H9 (cell line): ENCODE data around the gene ZNF234. TPM values are rescaled to one million over a fixed set of nuclear protein-coding genes. Genes with fewer than 3 reads are reported as not detected.

Source experiments
- DNase-seq: peaks from one replicate; pipeline ENCODE4 v3.0.0-alpha.2; 2017
- H2AFZ ChIP-seq: one replicate; pipeline ENCODE4 v1.6.1; 2013; ENCODE audit warnings: mild to moderate bottlenecking, low read length, control low read depth, moderate library complexity
- H2AK5ac ChIP-seq: 2 replicates; pipeline ENCODE4 v1.6.1; 2013; ENCODE audit warnings: low read length, control low read depth, mixed read lengths; ENCODE audit not compliant: insufficient read length
- H2BK120ac ChIP-seq: one replicate; pipeline ENCODE4 v1.6.1; 2013; ENCODE audit warnings: low read depth, mild to moderate bottlenecking, low read length, control low read depth, inconsistent platforms; ENCODE audit not compliant: poor library complexity, severe bottlenecking
- H2BK12ac ChIP-seq: 2 replicates; pipeline ENCODE4 v1.6.1; 2013; ENCODE audit warnings: low read length, control low read depth, mixed read lengths, low read depth; ENCODE audit not compliant: insufficient read length
- H2BK15ac ChIP-seq: 2 replicates; pipeline ENCODE4 v1.6.1; 2013; ENCODE audit warnings: low read depth, low read length, control low read depth
- H2BK20ac ChIP-seq: one replicate; pipeline ENCODE4 v1.6.1; 2013; ENCODE audit warnings: low read depth, mild to moderate bottlenecking, low read length, control low read depth, inconsistent platforms; ENCODE audit not compliant: poor library complexity, severe bottlenecking
- H2BK5ac ChIP-seq: 2 replicates; pipeline ENCODE4 v1.6.1; 2013; ENCODE audit warnings: low read length, control low read depth, mixed read lengths; ENCODE audit not compliant: insufficient read length
- H3K14ac ChIP-seq: 2 replicates; pipeline ENCODE4 v1.6.1; 2013; ENCODE audit warnings: low read length, control low read depth; ENCODE audit not compliant: insufficient read depth
- H3K18ac ChIP-seq: 2 replicates; pipeline ENCODE4 v1.6.1; 2013; ENCODE audit warnings: low read depth, mild to moderate bottlenecking, mixed read lengths, low read length, control low read depth; ENCODE audit not compliant: insufficient read length
- H3K23ac ChIP-seq: 2 replicates; pipeline ENCODE4 v1.6.1; 2013; ENCODE audit warnings: low read length, control low read depth, mixed read lengths, low read depth; ENCODE audit not compliant: insufficient read length
- H3K23me2 ChIP-seq: 2 replicates; pipeline ENCODE4 v1.6.1; 2013; ENCODE audit warnings: low read depth, mild to moderate bottlenecking, mixed read lengths, low read length, control low read depth; ENCODE audit not compliant: insufficient read length, poor library complexity, severe bottlenecking
- H3K27ac ChIP-seq: 2 replicates; pipeline ENCODE4 v1.5.1; 2013; ENCODE audit warnings: low read length, control low read depth, mixed read lengths, low read depth; ENCODE audit not compliant: insufficient read length
- H3K27me3 ChIP-seq: 2 replicates; pipeline ENCODE4 v1.6.1; 2013; ENCODE audit warnings: low read length, control low read depth, inconsistent platforms; ENCODE audit not compliant: insufficient read depth
- H3K4ac ChIP-seq: 2 replicates; pipeline ENCODE4 v1.6.1; 2013; ENCODE audit warnings: low read depth, mild to moderate bottlenecking, control low read depth, inconsistent platforms, low read length, moderate library complexity
- H3K4me1 ChIP-seq: 2 replicates; pipeline ENCODE4 v1.6.1; 2013; ENCODE audit warnings: low read length, control low read depth, inconsistent platforms; ENCODE audit not compliant: insufficient read depth
- H3K4me2 ChIP-seq: 2 replicates; pipeline ENCODE4 v1.6.1; 2013; ENCODE audit warnings: low read length, control low read depth, mixed read lengths; ENCODE audit not compliant: insufficient read length, insufficient read depth
- H3K56ac ChIP-seq: 2 replicates; pipeline ENCODE4 v1.6.1; 2013; ENCODE audit warnings: low read depth, mild to moderate bottlenecking, mixed read lengths, low read length, control low read depth; ENCODE audit not compliant: insufficient read length
- H3K79me1 ChIP-seq: 2 replicates; pipeline ENCODE4 v1.6.1; 2013; ENCODE audit warnings: low read depth, mild to moderate bottlenecking, moderate library complexity, low read length, control low read depth, inconsistent platforms; ENCODE audit not compliant: insufficient read depth, poor library complexity, severe bottlenecking
- H3K79me2 ChIP-seq: 2 replicates; pipeline ENCODE4 v1.6.1; 2013; ENCODE audit warnings: low read length, control low read depth, inconsistent platforms; ENCODE audit not compliant: insufficient read depth
- H3K9ac ChIP-seq: 2 replicates; pipeline ENCODE4 v1.6.1; 2013; ENCODE audit warnings: low read length, control low read depth, mixed read lengths; ENCODE audit not compliant: insufficient read length; ENCODE audit errors: extremely low read depth
- H3K9me3 ChIP-seq: one replicate; pipeline ENCODE4 v1.6.1; 2013; ENCODE audit warnings: low read depth, low read length, inconsistent platforms; ENCODE audit not compliant: control insufficient read depth
- H3T11ph ChIP-seq: one replicate; pipeline ENCODE4 v1.6.1; 2013; ENCODE audit warnings: mild to moderate bottlenecking, low read length, control low read depth, inconsistent platforms
- H4K20me1 ChIP-seq: one replicate; pipeline ENCODE4 v1.6.1; 2013; ENCODE audit not compliant: control insufficient read depth, insufficient read length, insufficient read depth
- H4K5ac ChIP-seq: 2 replicates; pipeline ENCODE4 v1.6.1; 2013; ENCODE audit warnings: low read depth, mild to moderate bottlenecking, mixed read lengths, low read length, control low read depth; ENCODE audit not compliant: insufficient read length
- H4K8ac ChIP-seq: replicated peaks from 2 replicates; pipeline ENCODE4 v1.6.1; 2013; ENCODE audit warnings: low read length, control low read depth, mixed read lengths, low read depth; ENCODE audit not compliant: insufficient read length
- H4K91ac ChIP-seq: 2 replicates; pipeline ENCODE4 v1.6.1; 2013; ENCODE audit warnings: low read depth, mild to moderate bottlenecking, moderate library complexity, mixed read lengths, low read length, control low read depth; ENCODE audit not compliant: insufficient read length
- H3K27ac Mint-ChIP-seq, 3 experiments: 2 replicates in 2 of 3; 3 replicates in 1 of 3; pipeline ENCODE4 v1.8.0; 2020 to 2021; ENCODE audit warnings: mixed read lengths in 3 of 3, mild to moderate bottlenecking in 1 of 3, moderate library complexity in 1 of 3
- H3K27me3 Mint-ChIP-seq: 2 replicates; pipeline ENCODE4 v1.8.0; 2021; ENCODE audit warnings: low read depth, mild to moderate bottlenecking, moderate library complexity, mixed read lengths
- H3K36me3 Mint-ChIP-seq, 3 experiments: 2 replicates in 2 of 3; 3 replicates in 1 of 3; pipeline ENCODE4 v1.8.0; 2020 to 2021; ENCODE audit warnings: low read depth in 3 of 3, mixed read lengths in 3 of 3; ENCODE audit not compliant: insufficient read depth in 1 of 3
- H3K4me1 Mint-ChIP-seq, 2 experiments: 2 replicates each; pipeline ENCODE4 v1.8.0; 2020; ENCODE audit warnings: mixed read lengths in 2 of 2
- H3K4me3 Mint-ChIP-seq, 2 experiments: 2 replicates in 1 of 2; 3 replicates in 1 of 2; pipeline ENCODE4 v1.8.0; 2020 to 2021; ENCODE audit warnings: mild to moderate bottlenecking in 2 of 2, mixed read lengths in 2 of 2, moderate library complexity in 1 of 2
- H3K9me3 Mint-ChIP-seq, 2 experiments: 2 replicates in 1 of 2; 3 replicates in 1 of 2; pipeline ENCODE4 v1.8.0; 2020; ENCODE audit warnings: mild to moderate bottlenecking in 2 of 2, mixed read lengths in 2 of 2, moderate library complexity in 1 of 2
- CTCF ChIP-seq: fragments of 200-600 bp; sonication (generic); conservative IDR thresholded peaks from 3 replicates; pipeline ENCODE4 v1.8.0; 2021; ENCODE audit warnings: antibody characterized with exemption, mild to moderate bottlenecking
- WGBS: extraction: QIAGEN DNeasy Blood & Tissue Kit; methylation state at CpG from one replicate; pipeline ENCODE4 v1.1.7; 2013; ENCODE audit warnings: missing lambda C conversion rate, low lambda C conversion rate, mixed read lengths; ENCODE audit not compliant: insufficient read length; ENCODE audit errors: extremely low coverage; 5-methylcytosine and 5-hydroxymethylcytosine counted together
- total RNA-seq: library from RNA; stranded (reverse); gene quantifications from 2 replicates; pipeline ENCODE4 v1.2.1, GENCODE V29; 2021

The ZNF234 gene
- total RNA-seq, 1 experiment from 2014 or later, result 12.4 TPM

GRCh38 chr19:44092108-44092507, 49.2 kb upstream of the ZNF234 start:
- Histone ChIP-seq H3K56ac (no peak overlapping the region), H3K14ac (no peak overlapping the region), H2BK12ac (no peak overlapping the region), H4K5ac (no peak overlapping the region), H3K18ac (no peak overlapping the region), H3K23me2 (peaks cover 12% of the 10 kb centered on the region), H3K9me3 (no peaks in the 10 kb centered on the region), H3K4me1 (no peaks in the 10 kb centered on the region), H2BK15ac (no peak overlapping the region), H2BK20ac (no peak overlapping the region), H2AK5ac (no peak overlapping the region), H4K91ac (no peak overlapping the region), H4K20me1 (no peaks in the 10 kb centered on the region), H3T11ph (no peak overlapping the region), H3K23ac (no peak overlapping the region), H3K27ac (no peak overlapping the region), H3K9ac (no peak overlapping the region), H3K27me3 (no peaks in the 10 kb centered on the region), H2BK5ac (no peak overlapping the region), H4K8ac (no peak overlapping the region), H3K4me2 (no peak overlapping the region), H3K79me2 (no peaks in the 10 kb centered on the region), H2BK120ac (no peak overlapping the region), H3K79me1 (no peaks in the 10 kb centered on the region), H3K4ac (no peak overlapping the region), H2AFZ (no peak overlapping the region)
- H3K4me3 Mint-ChIP-seq, result no peak overlapping the region
- H3K27ac Mint-ChIP-seq, result no peak overlapping the region
- peaks cover 0 to 4% (median 3%) of the 10 kb centered on the region in 3 experiments; a peak in 3 of 7 replicates for H3K36me3 Mint-ChIP-seq
- 0 out of 5 replicates have a peak, but pooled peaks cover 0 to 3% of the 10 kb centered on the region in 2 experiments for H3K9me3 Mint-ChIP-seq
- H3K27me3 Mint-ChIP-seq, result peaks cover 5% of the 10 kb centered on the region
- no peak for TF ChIP-seq CTCF
- peaks cover 4 to 5% of the 10 kb centered on the region in 2 experiments for H3K4me1 Mint-ChIP-seq
- DNase-seq, result no peak
- WGBS, result no CpG with 5 or more reads among the region's 4 CpGs
